ENCODE data around the gene PPIB. TPM values are rescaled to one million over a fixed set of nuclear protein-coding genes. Genes with fewer than 3 reads are reported as not detected.

Gene PPIB
- total and polyA plus RNA-seq, 4 experiments from 2014 or later: 247 to 730 (median 443) TPM

GRCh38 chr15:64137226-64137833, 25.5 kb downstream of the PPIB start:
- intact Hi-C loops (cut with micrococcal nuclease): loop anchor here (2.0 kb wide), 1 partner anchor 15 kb away; no protein-coding TSS in a partner anchor
- Mint-ChIP-seq H3K4me1 (peaks cover 0 to 1% (median 0%) of the 10 kb centered on the region in 4 donors), H3K4me3 (no peak overlapping the region), H3K36me3 (peaks cover 69 to 80% of the 10 kb centered on the region in 2 donors), H3K27ac (no peak overlapping the region), H3K9me3 (no peaks in the 10 kb centered on the region), H3K27me3 (no peaks in the 10 kb centered on the region)
- no peaks in the 10 kb centered on the region for H3K4me1 ChIP-seq (ENCODE audit: insufficient read depth, low read length)
- DNase-seq: no peak
- no peaks in the 10 kb centered on the region for H3K27me3 ChIP-seq (ENCODE audit: insufficient read depth, low read length)
- ChIA-PET POLR2A (ENCODE audit: partially characterized antibody) (no interaction called here), CTCF (ENCODE audit: partially characterized antibody) (interaction anchor here (1.7 kb wide), 1 partner anchor 12 kb away, joined by 5 read pairs; no protein-coding TSS in a partner anchor)
- H3K36me3 ChIP-seq (ENCODE audit: insufficient read depth, low read length): peaks cover 62% of the 10 kb centered on the region
- H3K9me3 ChIP-seq (ENCODE audit: control insufficient read depth in 1 of 2, low read length in 2 of 2): no peaks in the 10 kb centered on the region
- H3K27ac ChIP-seq (ENCODE audit: low read depth, low read length): no peak overlapping the region
- H3K4me3 ChIP-seq (ENCODE audit: low read length in 2 of 2): no peak overlapping the region

GRCh38 chr15:64136347-64136746, 26.5 kb downstream of the PPIB start:
- Mint-ChIP-seq H3K27ac (no peak overlapping the region), H3K36me3 (peaks cover 69 to 81% of the 10 kb centered on the region in 2 donors), H3K9me3 (no peaks in the 10 kb centered on the region), H3K4me3 (no peak overlapping the region), H3K4me1 (peaks cover 0 to 1% (median 0%) of the 10 kb centered on the region in 4 donors), H3K27me3 (no peaks in the 10 kb centered on the region)
- no peaks in the 10 kb centered on the region for H3K9me3 ChIP-seq (ENCODE audit: control insufficient read depth in 1 of 2, low read length in 2 of 2)
- H3K27me3 ChIP-seq (ENCODE audit: insufficient read depth, low read length): no peaks in the 10 kb centered on the region
- intact Hi-C loops (cut with micrococcal nuclease): loop anchor here (2.0 kb wide), 1 partner anchor 16 kb away; no protein-coding TSS in a partner anchor
- CTCF ChIA-PET (ENCODE audit: partially characterized antibody): no interaction called here
- no peak for DNase-seq
- no peak overlapping the region for H3K4me3 ChIP-seq (ENCODE audit: low read length in 2 of 2)
- POLR2A ChIA-PET (ENCODE audit: partially characterized antibody): no interaction called here
- H3K4me1 ChIP-seq (ENCODE audit: insufficient read depth, low read length): no peaks in the 10 kb centered on the region
- H3K27ac ChIP-seq (ENCODE audit: low read depth, low read length): no peak overlapping the region
- H3K36me3 ChIP-seq (ENCODE audit: insufficient read depth, low read length): peaks cover 68% of the 10 kb centered on the region

GRCh38 chr15:64134345-64134829, 28.4 kb downstream of the PPIB start:
- DNase-seq: no peak
- Histone ChIP-seq H3K4me3 (ENCODE audit: low read length in 2 of 2) (no peak overlapping the region), H3K27me3 (ENCODE audit: insufficient read depth, low read length) (no peaks in the 10 kb centered on the region), H3K36me3 (ENCODE audit: insufficient read depth, low read length) (peaks cover 84% of the 10 kb centered on the region), H3K4me1 (ENCODE audit: insufficient read depth, low read length) (no peaks in the 10 kb centered on the region), H3K9me3 (ENCODE audit: control insufficient read depth in 1 of 2, low read length in 2 of 2) (no peaks in the 10 kb centered on the region), H3K27ac (ENCODE audit: low read depth, low read length) (no peak overlapping the region)
- Mint-ChIP-seq H3K9me3 (no peaks in the 10 kb centered on the region), H3K4me3 (no peak overlapping the region), H3K27ac (peak overlapping the region in 1 of 7 donors; percentile 18), H3K4me1 (peaks cover 0 to 1% (median 0%) of the 10 kb centered on the region in 4 donors), H3K36me3 (peaks cover 70 to 88% of the 10 kb centered on the region in 2 donors), H3K27me3 (no peaks in the 10 kb centered on the region)
- intact Hi-C loops (cut with micrococcal nuclease): no loop called here
- ChIA-PET CTCF (ENCODE audit: partially characterized antibody) (interaction anchor here (1.8 kb wide), 1 partner anchor 19 kb away, joined by 7 read pairs; no protein-coding TSS in a partner anchor), POLR2A (ENCODE audit: partially characterized antibody) (interaction anchor here (1.0 kb wide), 1 partner anchor 11 kb away, joined by 5 read pairs; no protein-coding TSS in a partner anchor)

- CTCF ChIA-PET (ENCODE audit: partially characterized antibody): interaction anchor here (1.8 kb wide), 1 partner anchor 20 kb away, joined by 7 read pairs; no protein-coding TSS in a partner anchor
- POLR2A ChIA-PET (ENCODE audit: partially characterized antibody): interaction anchor here (1.0 kb wide), 1 partner anchor 12 kb away, joined by 5 read pairs; no protein-coding TSS in a partner anchor
- H3K27ac ChIP-seq (ENCODE audit: low read depth, low read length): no peak overlapping the region
- H3K27ac Mint-ChIP-seq: peak overlapping the region in 1 of 7 donors; percentile 18
- no peak overlapping the region for H3K4me3 ChIP-seq (ENCODE audit: low read length in 2 of 2)
- H3K9me3 Mint-ChIP-seq: no peaks in the 10 kb centered on the region
- no peak overlapping the region for H3K4me3 Mint-ChIP-seq
- no peak for DNase-seq
- H3K36me3 Mint-ChIP-seq: peaks cover 70 to 90% of the 10 kb centered on the region in 2 donors
- peaks cover 86% of the 10 kb centered on the region for H3K36me3 ChIP-seq (ENCODE audit: insufficient read depth, low read length)
- no peaks in the 10 kb centered on the region for H3K9me3 ChIP-seq (ENCODE audit: control insufficient read depth in 1 of 2, low read length in 2 of 2)
- H3K4me1 Mint-ChIP-seq: peaks cover 0 to 1% (median 0%) of the 10 kb centered on the region in 4 donors
- H3K4me1 ChIP-seq (ENCODE audit: insufficient read depth, low read length): no peaks in the 10 kb centered on the region
- H3K27me3 ChIP-seq (ENCODE audit: insufficient read depth, low read length): no peaks in the 10 kb centered on the region
- no peaks in the 10 kb centered on the region for H3K27me3 Mint-ChIP-seq
- intact Hi-C loops (cut with micrococcal nuclease): no loop called here
Observed at GRCh38 chr15:64133623-64134344, 29.0 kb downstream of the PPIB start.

GRCh38 chr15:64132217-64132616, 30.6 kb downstream of the PPIB start:
- no peaks in the 10 kb centered on the region for H3K27me3 ChIP-seq (ENCODE audit: insufficient read depth, low read length)
- Mint-ChIP-seq H3K27ac (peak overlapping the region in 3 of 7 donors; percentile 14 to 62 (median 47)), H3K4me1 (peaks cover 0 to 1% (median 0%) of the 10 kb centered on the region in 4 donors), H3K4me3 (no peak overlapping the region), H3K27me3 (no peaks in the 10 kb centered on the region), H3K9me3 (no peaks in the 10 kb centered on the region), H3K36me3 (peaks cover 74 to 90% of the 10 kb centered on the region in 2 donors)
- intact Hi-C loops (cut with micrococcal nuclease): no loop called here
- no peak overlapping the region for H3K4me3 ChIP-seq (ENCODE audit: low read length in 2 of 2)
- H3K27ac ChIP-seq (ENCODE audit: low read depth, low read length): no peak overlapping the region
- peaks cover 87% of the 10 kb centered on the region for H3K36me3 ChIP-seq (ENCODE audit: insufficient read depth, low read length)
- ChIA-PET POLR2A (ENCODE audit: partially characterized antibody) (interaction anchor here (1.1 kb wide), 1 partner anchor 36 kb away, joined by 4 read pairs; the partner anchor contains the start of gene SNX1), CTCF (ENCODE audit: partially characterized antibody) (no interaction called here)
- no peak for DNase-seq
- H3K4me1 ChIP-seq (ENCODE audit: insufficient read depth, low read length): no peaks in the 10 kb centered on the region
- no peaks in the 10 kb centered on the region for H3K9me3 ChIP-seq (ENCODE audit: control insufficient read depth in 1 of 2, low read length in 2 of 2)

- H3K4me1 ChIP-seq (ENCODE audit: insufficient read depth, low read length): no peaks in the 10 kb centered on the region
- intact Hi-C loops (cut with micrococcal nuclease): no loop called here
- H3K36me3 ChIP-seq (ENCODE audit: insufficient read depth, low read length): peaks cover 87% of the 10 kb centered on the region
- Mint-ChIP-seq H3K4me3 (no peak overlapping the region), H3K27ac (peak overlapping the region in 1 of 7 donors; percentile 62), H3K27me3 (no peaks in the 10 kb centered on the region), H3K9me3 (no peaks in the 10 kb centered on the region), H3K4me1 (peaks cover 0 to 1% (median 0%) of the 10 kb centered on the region in 4 donors), H3K36me3 (peaks cover 71 to 89% of the 10 kb centered on the region in 2 donors)
- no peaks in the 10 kb centered on the region for H3K27me3 ChIP-seq (ENCODE audit: insufficient read depth, low read length)
- no peak overlapping the region for H3K27ac ChIP-seq (ENCODE audit: low read depth, low read length)
- H3K9me3 ChIP-seq (ENCODE audit: control insufficient read depth in 1 of 2, low read length in 2 of 2): no peaks in the 10 kb centered on the region
- CTCF ChIA-PET (ENCODE audit: partially characterized antibody): no interaction called here
- H3K4me3 ChIP-seq (ENCODE audit: low read length in 2 of 2): no peak overlapping the region
- POLR2A ChIA-PET (ENCODE audit: partially characterized antibody): interaction anchor here (1.1 kb wide), 1 partner anchor 35 kb away, joined by 4 read pairs; the partner anchor contains the start of gene SNX1
- DNase-seq: no peak
Observed at GRCh38 chr15:64131547-64131946, 31.3 kb downstream of the PPIB start.

- Mint-ChIP-seq H3K36me3 (peaks cover 69 to 90% of the 10 kb centered on the region in 2 donors), H3K4me3 (no peak overlapping the region), H3K4me1 (peaks cover 0 to 1% (median 0%) of the 10 kb centered on the region in 4 donors), H3K27ac (no peak overlapping the region), H3K9me3 (no peaks in the 10 kb centered on the region), H3K27me3 (no peaks in the 10 kb centered on the region)
- intact Hi-C loops (cut with micrococcal nuclease): no loop called here
- no peaks in the 10 kb centered on the region for H3K27me3 ChIP-seq (ENCODE audit: insufficient read depth, low read length)
- no peak overlapping the region for H3K4me3 ChIP-seq (ENCODE audit: low read length in 2 of 2)
- no peak overlapping the region for H3K27ac ChIP-seq (ENCODE audit: low read depth, low read length)
- POLR2A ChIA-PET (ENCODE audit: partially characterized antibody): no interaction called here
- peaks cover 91% of the 10 kb centered on the region for H3K36me3 ChIP-seq (ENCODE audit: insufficient read depth, low read length)
- CTCF ChIA-PET (ENCODE audit: partially characterized antibody): no interaction called here
- no peaks in the 10 kb centered on the region for H3K9me3 ChIP-seq (ENCODE audit: control insufficient read depth in 1 of 2, low read length in 2 of 2)
- no peaks in the 10 kb centered on the region for H3K4me1 ChIP-seq (ENCODE audit: insufficient read depth, low read length)
- DNase-seq: no peak
Observed at GRCh38 chr15:64130159-64130558, 32.7 kb downstream of the PPIB start.

All from CD4-positive, alpha-beta memory T cell (primary cell).